Retinal pigment epithelial cell (primary cell): Measurements from ENCODE around the gene TUB.

ENCODE experiments used
- DNase-seq: peaks from one replicate; pipeline ENCODE4 v3.0.0-alpha.2; 2010; ENCODE audit warnings: low read depth
- H3K4me3 ChIP-seq: 2 replicates; pipeline ENCODE4 v1.5.1; 2011; ENCODE audit warnings: mild to moderate bottlenecking, low read length, control low read depth, moderate library complexity
- CTCF ChIP-seq: conservative IDR thresholded peaks from 2 replicates; pipeline ENCODE4 v1.5.1; 2011; ENCODE audit warnings: low read depth, low read length, control low read depth, inconsistent platforms

TUB gene

GRCh38 chr11:8099291-8099899 is 18.4 kb downstream of the TUB start:
- DNase-seq: no peak
- no peak overlapping the region for H3K4me3 ChIP-seq
- peak; percentile 85 for TF ChIP-seq CTCF

- H3K4me3 ChIP-seq: no peak overlapping the region
- DNase-seq: no peak
- no peak for TF ChIP-seq CTCF
These were observed 19.1 kb downstream of the TUB start for GRCh38 chr11:8100158-8100557.

- TF ChIP-seq CTCF: no peak
- H3K4me3 ChIP-seq: no peak overlapping the region
- no peak for DNase-seq
These were observed 19.6 kb downstream of the TUB start for GRCh38 chr11:8100605-8101004.

GRCh38 chr11:8101421-8101820 is 20.4 kb downstream of the TUB start:
- H3K4me3 ChIP-seq: no peak overlapping the region
- DNase-seq: no peak
- TF ChIP-seq CTCF: no peak

- no peak for DNase-seq
- no peak overlapping the region for H3K4me3 ChIP-seq
- TF ChIP-seq CTCF: no peak
These were observed 21.4 kb downstream of the TUB start for GRCh38 chr11:8102296-8102915.

- no peak for TF ChIP-seq CTCF
- H3K4me3 ChIP-seq: no peak overlapping the region
- DNase-seq: no peak
These were observed 22.0 kb downstream of the TUB start for GRCh38 chr11:8102965-8103364.

- no peak for DNase-seq
- TF ChIP-seq CTCF: no peak
- H3K4me3 ChIP-seq: no peak overlapping the region
These were observed 22.9 kb downstream of the TUB start for GRCh38 chr11:8103909-8104308.
